Measurements from ENCODE around the gene PSAP. TPM values are rescaled to one million over a fixed set of nuclear protein-coding genes. Genes with fewer than 3 reads are reported as not detected.

PSAP gene
- total RNA-seq, 2 donors from 2014 or later = 1,144 to 1,344 TPM

DNA sequence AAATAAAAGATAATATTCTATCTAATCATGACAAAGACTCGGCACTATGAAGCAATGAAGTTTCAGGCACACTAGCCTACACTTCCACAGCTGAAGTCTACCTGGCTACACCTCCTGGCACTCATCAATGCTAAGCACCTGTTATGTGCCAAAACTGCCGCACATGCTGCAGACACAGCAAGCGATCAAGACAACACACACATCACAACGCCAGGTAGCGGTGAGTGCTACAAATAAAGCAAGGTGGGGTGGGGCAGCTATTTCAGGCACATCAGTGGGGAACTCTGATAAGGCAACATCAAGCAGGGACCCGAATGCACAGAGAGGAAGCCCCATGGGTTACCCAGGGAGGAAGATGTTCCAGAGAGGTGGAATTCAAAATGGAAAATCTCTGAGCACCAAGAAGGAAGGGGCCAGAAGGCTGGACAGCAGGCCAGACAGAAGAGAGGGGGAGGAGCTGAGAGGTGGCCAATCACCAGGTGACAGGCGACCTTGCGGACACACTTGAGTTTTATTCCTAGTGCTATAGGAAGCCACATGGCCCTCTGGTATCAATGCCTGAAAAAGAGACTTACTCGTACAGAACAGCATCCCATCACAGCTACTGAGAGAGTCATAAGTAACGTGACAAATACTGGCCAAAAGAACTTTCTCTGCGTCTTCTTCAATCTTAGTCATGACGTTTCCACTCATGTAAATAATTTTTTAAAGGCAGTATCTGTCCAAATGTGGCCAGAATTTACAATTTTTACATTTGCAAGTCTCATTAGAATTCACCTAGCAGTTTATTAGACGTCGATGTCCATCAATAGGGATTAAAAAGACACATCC is 8.0 kb downstream of the PSAP start:
- 79% methylated on average over 14 of the region's 14 CpGs for WGBS
- H3K4me3 ChIP-seq = no peak overlapping the region
- DNase-seq (ENCODE audit: low spot score) = no peak
- H3K27me3 ChIP-seq (replicated peaks; ENCODE audit: insufficient read depth) = no peaks in the 10 kb centered on the region
- H3K36me3 ChIP-seq = no peaks in the 10 kb centered on the region
- no peak for TF ChIP-seq POLR2A (IDR thresholded peaks at IDR 0.05)
- no peak for TF ChIP-seq POLR2AphosphoS5 (IDR thresholded peaks at IDR 0.05)
- TF ChIP-seq, protein P1, sequence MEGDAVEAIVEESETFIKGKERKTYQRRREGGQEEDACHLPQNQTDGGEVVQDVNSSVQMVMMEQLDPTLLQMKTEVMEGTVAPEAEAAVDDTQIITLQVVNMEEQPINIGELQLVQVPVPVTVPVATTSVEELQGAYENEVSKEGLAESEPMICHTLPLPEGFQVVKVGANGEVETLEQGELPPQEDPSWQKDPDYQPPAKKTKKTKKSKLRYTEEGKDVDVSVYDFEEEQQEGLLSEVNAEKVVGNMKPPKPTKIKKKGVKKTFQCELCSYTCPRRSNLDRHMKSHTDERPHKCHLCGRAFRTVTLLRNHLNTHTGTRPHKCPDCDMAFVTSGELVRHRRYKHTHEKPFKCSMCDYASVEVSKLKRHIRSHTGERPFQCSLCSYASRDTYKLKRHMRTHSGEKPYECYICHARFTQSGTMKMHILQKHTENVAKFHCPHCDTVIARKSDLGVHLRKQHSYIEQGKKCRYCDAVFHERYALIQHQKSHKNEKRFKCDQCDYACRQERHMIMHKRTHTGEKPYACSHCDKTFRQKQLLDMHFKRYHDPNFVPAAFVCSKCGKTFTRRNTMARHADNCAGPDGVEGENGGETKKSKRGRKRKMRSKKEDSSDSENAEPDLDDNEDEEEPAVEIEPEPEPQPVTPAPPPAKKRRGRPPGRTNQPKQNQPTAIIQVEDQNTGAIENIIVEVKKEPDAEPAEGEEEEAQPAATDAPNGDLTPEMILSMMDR (IDR thresholded peaks at IDR 0.05) = no peak
- H3K27ac ChIP-seq = no peak overlapping the region
- intact Hi-C loops (cut with DNase I) = no loop called here
- H3K9me3 ChIP-seq = no peaks in the 10 kb centered on the region
- peaks cover 6% of the 10 kb centered on the region for H3K4me1 ChIP-seq (replicated peaks)

DNA sequence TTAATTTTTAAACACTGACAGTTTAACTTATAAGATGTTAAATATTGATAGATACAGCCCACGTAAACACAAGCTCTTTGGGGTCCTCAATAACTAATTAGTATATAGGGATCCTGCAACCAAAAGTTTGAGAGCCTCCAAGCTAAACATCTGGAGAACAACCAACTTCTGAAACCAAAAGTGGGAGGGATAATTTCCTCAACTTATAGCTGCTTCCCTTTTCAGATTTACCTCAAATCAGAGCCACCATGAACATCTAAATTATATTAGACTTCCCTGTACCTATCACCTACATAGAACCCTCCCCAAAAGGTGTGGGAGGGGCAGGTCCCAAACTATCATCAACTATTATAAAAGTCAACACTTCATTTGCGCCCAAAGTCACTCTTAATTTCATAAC is 8.6 kb downstream of the PSAP start:
- Histone ChIP-seq H3K9me3 (no peaks in the 10 kb centered on the region), H3K4me1 (replicated peaks) (peaks cover 12% of the 10 kb centered on the region), H3K27ac (no peak overlapping the region), H3K4me3 (no peak overlapping the region), H3K27me3 (replicated peaks; ENCODE audit: insufficient read depth) (no peaks in the 10 kb centered on the region), H3K36me3 (no peaks in the 10 kb centered on the region)
- no peak for DNase-seq (ENCODE audit: low spot score)
- 95% methylated on average over 2 of the region's 2 CpGs for WGBS
- TF ChIP-seq, protein P1 (IDR thresholded peaks at IDR 0.05) = no peak
- TF ChIP-seq POLR2AphosphoS5 (IDR thresholded peaks at IDR 0.05) = no peak
- TF ChIP-seq POLR2A (IDR thresholded peaks at IDR 0.05) = no peak
- intact Hi-C loops (cut with DNase I) = no loop called here

DNA sequence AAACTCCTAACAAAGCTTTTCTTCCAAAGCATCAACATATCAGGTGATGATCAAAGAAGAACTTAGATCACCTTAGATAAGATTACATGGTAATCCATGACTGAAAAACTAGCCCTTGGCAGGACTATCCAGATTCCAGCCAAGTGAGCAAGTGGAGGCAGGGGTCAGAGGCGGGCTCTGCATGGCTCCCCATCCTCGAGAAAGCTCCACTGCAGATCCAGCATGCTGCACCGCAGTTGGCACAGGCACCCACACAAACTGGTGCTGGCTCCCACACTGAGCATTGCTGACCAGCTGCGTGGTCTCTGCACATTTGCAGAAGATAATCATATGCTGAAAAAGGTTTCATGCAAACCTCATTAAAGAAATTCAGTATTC is 10.1 kb downstream of the PSAP start:
- no peaks in the 10 kb centered on the region for H3K27me3 ChIP-seq (replicated peaks; ENCODE audit: insufficient read depth)
- H3K4me1 ChIP-seq (replicated peaks) = peaks cover 14% of the 10 kb centered on the region
- H3K27ac ChIP-seq = no peak overlapping the region
- 36% methylated on average over 4 of the region's 4 CpGs for WGBS
- no peak overlapping the region for H3K4me3 ChIP-seq
- intact Hi-C loops (cut with DNase I) = no loop called here
- no peaks in the 10 kb centered on the region for H3K9me3 ChIP-seq
- H3K36me3 ChIP-seq = no peaks in the 10 kb centered on the region
- no peak for DNase-seq (ENCODE audit: low spot score)
- TF ChIP-seq, protein P1 (IDR thresholded peaks at IDR 0.05) = no peak
- TF ChIP-seq POLR2AphosphoS5 (IDR thresholded peaks at IDR 0.05) = no peak
- no peak for TF ChIP-seq POLR2A (IDR thresholded peaks at IDR 0.05)

DNA sequence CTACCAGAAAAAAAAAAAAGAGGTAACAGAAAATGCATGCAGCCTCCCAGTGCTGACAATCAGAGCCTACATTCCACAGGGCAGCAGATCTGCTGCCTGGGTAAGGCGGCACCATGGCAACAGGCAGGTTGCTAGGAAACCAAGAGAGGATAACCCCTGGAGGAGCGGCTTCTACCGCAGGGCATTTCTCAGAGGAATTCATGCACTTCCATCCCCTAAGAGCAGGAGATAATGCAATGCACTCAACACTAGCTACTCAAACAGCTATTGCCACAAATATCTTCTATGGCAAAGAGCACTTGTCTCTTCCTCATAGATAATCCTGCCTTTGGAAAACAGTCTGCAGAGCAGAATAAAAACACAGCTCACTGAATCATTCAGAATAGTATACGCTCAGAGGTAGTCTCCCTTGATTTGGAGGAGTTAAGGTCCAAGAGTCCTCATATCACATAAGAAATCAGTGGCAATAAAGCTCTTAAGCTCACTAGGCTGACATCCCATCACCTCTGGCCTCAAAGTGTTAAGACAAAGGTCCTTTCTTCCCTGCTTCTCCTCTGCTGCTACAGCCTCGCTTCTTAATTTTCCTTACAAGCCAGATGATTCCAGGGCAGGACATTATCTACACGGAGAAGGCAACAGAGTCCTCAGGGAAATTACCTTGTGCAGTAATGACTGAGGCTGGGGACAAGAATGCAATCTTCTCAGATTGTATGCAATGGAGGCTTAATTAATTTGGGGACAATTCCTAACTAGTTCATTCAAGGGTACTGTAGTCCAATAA is 10.7 kb downstream of the PSAP start:
- peaks cover 14% of the 10 kb centered on the region for H3K4me1 ChIP-seq (replicated peaks)
- WGBS = 36% methylated on average over 6 of the region's 6 CpGs

More for the DNA sequence above, 10.7 kb downstream of the PSAP start:
- peak; percentile 33 for DNase-seq (ENCODE audit: low spot score)
- TF ChIP-seq, protein P1 (IDR thresholded peaks at IDR 0.05) = no peak
- TF ChIP-seq POLR2AphosphoS5 (IDR thresholded peaks at IDR 0.05) = no peak
- no peak for TF ChIP-seq POLR2A (IDR thresholded peaks at IDR 0.05)
- intact Hi-C loops (cut with DNase I) = no loop called here
- no peaks in the 10 kb centered on the region for H3K9me3 ChIP-seq
- no peak overlapping the region for H3K27ac ChIP-seq
- no peaks in the 10 kb centered on the region for H3K27me3 ChIP-seq (replicated peaks; ENCODE audit: insufficient read depth)
- H3K4me3 ChIP-seq = no peak overlapping the region
- no peaks in the 10 kb centered on the region for H3K36me3 ChIP-seq

Data from prostate gland (tissue), 2 donors.